HEK293 (cell line): Measurements from ENCODE around the gene USP35.

Source experiments
- CTCF ChIA-PET: fragments of 350-600 bp; formaldehyde crosslinking; extraction: SDS; loops from one replicate; lab custom pipeline; 2021; ENCODE audit warnings: antibody characterized with exemption; lab: Yijun Ruan, JAX
- POLR2A ChIA-PET: fragments of 300-600 bp; formaldehyde crosslinking; extraction: SDS; loops from one replicate; lab custom pipeline; 2020; ENCODE audit warnings: antibody characterized with exemption, inconsistent platforms; lab: Yijun Ruan, JAX
- H3K27ac ChIP-seq: fragments of 200-500 bp; sonication (Bioruptor generic); 2 replicates; pipeline ENCODE4 v1.5.1; 2014; ENCODE audit warnings: low read depth, low read length, control low read depth, inconsistent platforms; ENCODE audit errors: extremely low read depth
- H3K36me3 ChIP-seq, 2 experiments: fragments of 200-500 bp in 1 of 2; sonication (Bioruptor generic) in 1 of 2; 1 replicate in 1 of 2; 2 replicates in 1 of 2; pipeline ENCODE4 v1.5.1; 2014 to 2017; ENCODE audit warnings: inconsistent platforms in 2 of 2, low read length in 2 of 2; ENCODE audit not compliant: control insufficient read depth in 2 of 2, insufficient read depth in 1 of 2
- H3K4me1 ChIP-seq: fragments of 200-500 bp; sonication (Bioruptor generic); 2 replicates; pipeline ENCODE4 v1.5.1; 2014; ENCODE audit warnings: mild to moderate bottlenecking, low read length, inconsistent platforms; ENCODE audit not compliant: control insufficient read depth, insufficient read depth
- H3K4me3 ChIP-seq: 2 replicates; pipeline ENCODE4 v1.5.1; 2011; ENCODE audit warnings: low read depth, mild to moderate bottlenecking, control low read depth, low read length, moderate library complexity
- H3K9me3 ChIP-seq: fragments of 200-500 bp; sonication (Bioruptor generic); 2 replicates; pipeline ENCODE4 v1.5.1; 2014; ENCODE audit warnings: low read depth, low read length, inconsistent platforms; ENCODE audit not compliant: control insufficient read depth, insufficient read depth
- GFI1B ChIP-seq: fragments of 450-650 bp; formaldehyde crosslinking; IDR thresholded peaks from 2 replicates; pipeline ENCODE4 v1.5.1; 2016; ENCODE audit warnings: missing biosample characterization, missing genetic modification characterization
- KLF8 ChIP-seq: fragments of 450-650 bp; formaldehyde crosslinking; IDR thresholded peaks from 2 replicates; pipeline ENCODE4 v1.5.1; 2016; ENCODE audit warnings: missing biosample characterization, missing genetic modification characterization
- KLF9 ChIP-seq: fragments of 450-650 bp; formaldehyde crosslinking; IDR thresholded peaks from 2 replicates; pipeline ENCODE4 v1.5.1; 2016; ENCODE audit warnings: missing biosample characterization, missing genetic modification characterization, low read depth
- PRDM2 ChIP-seq: fragments of 450-650 bp; formaldehyde crosslinking; IDR thresholded peaks from 2 replicates; pipeline ENCODE4 v1.5.1; 2016; ENCODE audit warnings: missing biosample characterization, missing genetic modification characterization, borderline replicate concordance
- ZNF169 ChIP-seq: fragments of 450-650 bp; formaldehyde crosslinking; IDR thresholded peaks from 2 replicates; pipeline ENCODE4 v1.5.1; 2016; ENCODE audit warnings: missing biosample characterization, missing genetic modification characterization
- ZNF513 ChIP-seq: fragments of 450-650 bp; IDR thresholded peaks from 2 replicates; pipeline ENCODE4 v1.5.1; 2018; ENCODE audit warnings: missing biosample characterization, missing genetic modification characterization
- ZNF548 ChIP-seq: fragments of 450-650 bp; formaldehyde crosslinking; IDR thresholded peaks from 2 replicates; pipeline ENCODE4 v1.5.1; 2016; ENCODE audit warnings: missing biosample characterization, missing genetic modification characterization
- ZNF600 ChIP-seq: fragments of 450-650 bp; formaldehyde crosslinking; IDR thresholded peaks from 2 replicates; pipeline ENCODE4 v1.5.1; 2016; ENCODE audit warnings: missing biosample characterization, missing genetic modification characterization
- ZNF692 ChIP-seq: fragments of 450-650 bp; formaldehyde crosslinking; IDR thresholded peaks from 2 replicates; pipeline ENCODE4 v1.5.1; 2016; ENCODE audit warnings: missing biosample characterization, missing genetic modification characterization
- ZNF785 ChIP-seq: fragments of 450-650 bp; formaldehyde crosslinking; IDR thresholded peaks from 2 replicates; pipeline ENCODE4 v1.5.1; 2016; ENCODE audit warnings: missing biosample characterization, missing genetic modification characterization

The USP35 gene

GRCh38 chr11:78216571-78217287 is 28.0 kb downstream of the USP35 start (continued):
- no peak for TF ChIP-seq PRDM2 (tag by site-specific recombination)
- TF ChIP-seq ZNF513 (tag by site-specific recombination): no peak

- no peaks in the 10 kb centered on the region for H3K4me1 ChIP-seq
- no peak overlapping the region for H3K27ac ChIP-seq
- no peak overlapping the region for H3K4me3 ChIP-seq
- H3K36me3 ChIP-seq: peaks cover 0 to 75% of the 10 kb centered on the region in 2 experiments; a peak in 1 of 3 replicates
- ChIA-PET POLR2A (no interaction called here), CTCF (interaction anchor here (2.3 kb wide), 1 partner anchor 10 kb away, joined by 6 read pairs; no protein-coding TSS in a partner anchor)
- no peaks in the 10 kb centered on the region for H3K9me3 ChIP-seq
- TF ChIP-seq GFI1B (tag by site-specific recombination) (no peak), KLF8 (tag by site-specific recombination) (no peak), KLF9 (no peak), ZNF169 (no peak), ZNF600 (tag by site-specific recombination) (no peak), ZNF548 (tag by site-specific recombination) (no peak), ZNF785 (tag by site-specific recombination) (no peak)
Observed at GRCh38 chr11:78217650-78218541, 29.2 kb downstream of the USP35 start.

- Histone ChIP-seq H3K9me3 (no peaks in the 10 kb centered on the region), H3K4me3 (no peak overlapping the region), H3K4me1 (no peaks in the 10 kb centered on the region), H3K27ac (no peak overlapping the region), H3K36me3 (peaks cover 0 to 75% of the 10 kb centered on the region in 2 experiments; a peak in 1 of 3 replicates)
- CTCF ChIA-PET: interaction anchor here (2.3 kb wide), 1 partner anchor 9 kb away, joined by 6 read pairs; no protein-coding TSS in a partner anchor
- POLR2A ChIA-PET: no interaction called here
- TF ChIP-seq KLF9: no peak
- no peak for TF ChIP-seq ZNF692 (tag by site-specific recombination)
Observed at GRCh38 chr11:78218707-78219492, 30.2 kb downstream of the USP35 start.
